CD14-positive monocyte (primary cell): ENCODE results near the gene CCDC93. TPM values are rescaled to one million over a fixed set of nuclear protein-coding genes. Genes with fewer than 3 reads are reported as not detected.

Experiments
- DNase-seq, 3 donors: peaks; one replicate each; pipeline ENCODE4 v3.0.0-alpha.2; 2011 to 2022
- H2AFZ ChIP-seq: 2 replicates; pipeline ENCODE4 v1.6.0; 2012; ENCODE audit warnings: mild to moderate bottlenecking, low read depth, low read length, inconsistent platforms; ENCODE audit not compliant: insufficient read depth, poor library complexity, severe bottlenecking
- H3K27ac ChIP-seq, 2 donors: 1 replicate in 1 of 2; 2 replicates in 1 of 2; pipeline ENCODE4 v1.5.1; 2012 to 2013; ENCODE audit warnings: low read length in 2 of 2, control low read depth in 1 of 2, inconsistent platforms in 1 of 2, low read depth in 1 of 2, mild to moderate bottlenecking in 1 of 2
- H3K27me3 ChIP-seq, 2 donors: one replicate each; pipeline versions ENCODE4 v1.6.0 to v1.6.1; 2011 to 2013; ENCODE audit warnings: low read length in 2 of 2; ENCODE audit not compliant: control insufficient read depth in 2 of 2, insufficient read depth in 2 of 2
- H3K36me3 ChIP-seq, 2 donors: replicated peaks in 1 of 2; 1 replicate in 1 of 2; 2 replicates in 1 of 2; pipeline versions ENCODE4 v1.5.1 to v1.6.1; 2012 to 2013; ENCODE audit warnings: low read length in 2 of 2, control low read depth in 1 of 2, inconsistent platforms in 1 of 2, mild to moderate bottlenecking in 1 of 2; ENCODE audit not compliant: insufficient read depth in 2 of 2, control insufficient read depth in 1 of 2
- H3K4me1 ChIP-seq, 2 donors: 1 replicate in 1 of 2; 2 replicates in 1 of 2; pipeline versions ENCODE4 v1.5.1 to v1.6.1; 2012 to 2013; ENCODE audit warnings: low read length in 2 of 2, control low read depth in 1 of 2, inconsistent platforms in 1 of 2, mild to moderate bottlenecking in 1 of 2, moderate library complexity in 1 of 2; ENCODE audit not compliant: insufficient read depth in 2 of 2, control insufficient read depth in 1 of 2
- H3K4me2 ChIP-seq: replicated peaks from 2 replicates; pipeline ENCODE3; 2012; ENCODE audit warnings: low read length, moderate library complexity, mild to moderate bottlenecking; ENCODE audit not compliant: poor library complexity, severe bottlenecking; ENCODE audit errors: extremely low read depth
- H3K4me3 ChIP-seq, 3 experiments: fragments of 200-600 bp in 1 of 3; sonication (generic) in 1 of 3; replicated peaks in 1 of 3; 1 replicate in 2 of 3; 2 replicates in 1 of 3; pipeline ENCODE4 v1.5.1; 2011 to 2013; ENCODE audit warnings: low read length in 3 of 3, mild to moderate bottlenecking in 3 of 3, control low read depth in 2 of 3, low read depth in 2 of 3, inconsistent platforms in 1 of 3, moderate library complexity in 1 of 3
- H3K79me2 ChIP-seq: 2 replicates; pipeline ENCODE4 v1.6.0; 2012; ENCODE audit warnings: mild to moderate bottlenecking, control low read depth, inconsistent platforms, low read length, moderate library complexity; ENCODE audit not compliant: insufficient read depth
- H3K9ac ChIP-seq: 2 replicates; pipeline ENCODE4 v1.6.0; 2017; ENCODE audit warnings: low read length, mild to moderate bottlenecking; ENCODE audit not compliant: insufficient read depth, poor library complexity, severe bottlenecking
- H3K9me3 ChIP-seq, 2 donors: replicated peaks in 1 of 2; 1 replicate in 1 of 2; 2 replicates in 1 of 2; pipeline versions ENCODE4 v1.5.1 to v1.6.1; 2012 to 2013; ENCODE audit warnings: low read length in 2 of 2, control low read depth in 1 of 2; ENCODE audit not compliant: control insufficient read depth in 1 of 2, insufficient read depth in 1 of 2
- H4K20me1 ChIP-seq: 2 replicates; pipeline ENCODE4 v1.6.0; 2012; ENCODE audit warnings: mild to moderate bottlenecking, low read length, control low read depth, moderate library complexity; ENCODE audit not compliant: insufficient read depth
- H3K27ac Mint-ChIP-seq, 7 donors: one replicate each; pipeline ENCODE4 v1.8.0; 2020; ENCODE audit warnings: mild to moderate bottlenecking in 7 of 7, mixed read lengths in 7 of 7, moderate library complexity in 6 of 7, inconsistent platforms in 2 of 7
- H3K27me3 Mint-ChIP-seq, 3 donors: one replicate each; pipeline ENCODE4 v1.8.0; 2021 to 2022; ENCODE audit warnings: low read depth in 3 of 3, mild to moderate bottlenecking in 3 of 3, mixed read lengths in 3 of 3, moderate library complexity in 3 of 3, inconsistent platforms in 1 of 3
- H3K36me3 Mint-ChIP-seq, 2 donors: one replicate each; pipeline ENCODE4 v1.8.0; 2020; ENCODE audit warnings: mixed read lengths in 2 of 2, inconsistent platforms in 1 of 2, mild to moderate bottlenecking in 1 of 2
- H3K4me1 Mint-ChIP-seq: one replicate; pipeline ENCODE4 v1.8.0; 2020; ENCODE audit warnings: mild to moderate bottlenecking, mixed read lengths
- H3K4me3 Mint-ChIP-seq, 2 donors: one replicate each; pipeline ENCODE4 v1.8.0; 2020; ENCODE audit warnings: mild to moderate bottlenecking in 2 of 2, mixed read lengths in 2 of 2, moderate library complexity in 1 of 2
- H3K9me3 Mint-ChIP-seq, 7 donors: one replicate each; pipeline ENCODE4 v1.8.0; 2020 to 2022; ENCODE audit warnings: mixed read lengths in 7 of 7, mild to moderate bottlenecking in 6 of 7, moderate library complexity in 6 of 7, inconsistent platforms in 2 of 7
- WGBS: methylation state at CpG from one replicate; pipeline ENCODE4 v1.1.5; 2013; ENCODE audit warnings: missing lambda C conversion rate; ENCODE audit not compliant: insufficient coverage; 5-methylcytosine and 5-hydroxymethylcytosine counted together
- intact Hi-C, 2 donors: fragments of 100-400 bp; cut with micrococcal nuclease; formaldehyde crosslinking; loops; one replicate each; pipeline versions ENCODE4 v1.15.0 to v1.15.1; 2023
- polyA plus RNA-seq, 3 donors: library from polyadenylated mRNA; depleted of rRNA in 1 of 3; unstranded in 2 of 3; stranded (reverse) in 1 of 3; fragments of 300-500 nt in 2 of 3; fragments of >200 nt in 1 of 3; fragmentation: Illumina TruSeq in 2 of 3; gene quantifications; 1 replicate in 2 of 3; 2 replicates in 1 of 3; pipeline ENCODE4 v1.2.3, GENCODE V29; 2012 to 2021
- TF ChIP-seq, protein P1 (sequence below): fragments of 200-600 bp; IDR thresholded peaks from one replicate; pipeline ENCODE4 v1.8.0; 2022; ENCODE audit warnings: antibody characterized with exemption, mild to moderate bottlenecking

The CCDC93 gene
- polyA plus RNA-seq, 3 donors: 2.5 to 20.7 (median 5.8) TPM

- TF ChIP-seq, protein P1, sequence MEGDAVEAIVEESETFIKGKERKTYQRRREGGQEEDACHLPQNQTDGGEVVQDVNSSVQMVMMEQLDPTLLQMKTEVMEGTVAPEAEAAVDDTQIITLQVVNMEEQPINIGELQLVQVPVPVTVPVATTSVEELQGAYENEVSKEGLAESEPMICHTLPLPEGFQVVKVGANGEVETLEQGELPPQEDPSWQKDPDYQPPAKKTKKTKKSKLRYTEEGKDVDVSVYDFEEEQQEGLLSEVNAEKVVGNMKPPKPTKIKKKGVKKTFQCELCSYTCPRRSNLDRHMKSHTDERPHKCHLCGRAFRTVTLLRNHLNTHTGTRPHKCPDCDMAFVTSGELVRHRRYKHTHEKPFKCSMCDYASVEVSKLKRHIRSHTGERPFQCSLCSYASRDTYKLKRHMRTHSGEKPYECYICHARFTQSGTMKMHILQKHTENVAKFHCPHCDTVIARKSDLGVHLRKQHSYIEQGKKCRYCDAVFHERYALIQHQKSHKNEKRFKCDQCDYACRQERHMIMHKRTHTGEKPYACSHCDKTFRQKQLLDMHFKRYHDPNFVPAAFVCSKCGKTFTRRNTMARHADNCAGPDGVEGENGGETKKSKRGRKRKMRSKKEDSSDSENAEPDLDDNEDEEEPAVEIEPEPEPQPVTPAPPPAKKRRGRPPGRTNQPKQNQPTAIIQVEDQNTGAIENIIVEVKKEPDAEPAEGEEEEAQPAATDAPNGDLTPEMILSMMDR: no peak
- H3K27ac Mint-ChIP-seq: no peak overlapping the region
- Histone ChIP-seq H4K20me1 (no peaks in the 10 kb centered on the region), H3K9me3 (no peaks in the 10 kb centered on the region), H3K27ac (no peak overlapping the region), H3K9ac (no peak overlapping the region), H3K4me3 (no peak overlapping the region), H2AFZ (no peak overlapping the region), H3K4me2 (no peak overlapping the region), H3K4me1 (peaks cover 19 to 30% of the 10 kb centered on the region in 2 donors), H3K27me3 (peaks cover 0 to 5% of the 10 kb centered on the region in 2 donors), H3K79me2 (no peaks in the 10 kb centered on the region), H3K36me3 (no peaks in the 10 kb centered on the region)
- peaks cover 21% of the 10 kb centered on the region for H3K4me1 Mint-ChIP-seq
- no peak overlapping the region for H3K4me3 Mint-ChIP-seq
- intact Hi-C loops: loop anchor here in 1 of 2 donors (10.0 kb wide), 1 partner anchor 810 kb away; no protein-coding TSS in a partner anchor
- H3K27me3 Mint-ChIP-seq: peaks cover 13 to 23% (median 16%) of the 10 kb centered on the region in 3 donors
- WGBS: no CpG with 5 or more reads among the region's 1 CpG
- no peaks in the 10 kb centered on the region for H3K36me3 Mint-ChIP-seq
- no peaks in the 10 kb centered on the region for H3K9me3 Mint-ChIP-seq
- DNase-seq: no peak
Measured at GRCh38 chr2:118045286-118045685, 31.4 kb upstream of the CCDC93 start.

- no peak overlapping the region for H3K4me3 ChIP-seq
- no peaks in the 10 kb centered on the region for H3K79me2 ChIP-seq
- no peak overlapping the region for H3K4me2 ChIP-seq
- Mint-ChIP-seq H3K9me3 (peaks cover 0 to under 1% (median 0%) of the 10 kb centered on the region in 7 donors), H3K36me3 (no peaks in the 10 kb centered on the region), H3K27me3 (peaks cover 14 to 23% (median 17%) of the 10 kb centered on the region in 3 donors), H3K4me3 (no peak overlapping the region), H3K4me1 (peaks cover 18% of the 10 kb centered on the region), H3K27ac (no peak overlapping the region)
- no peaks in the 10 kb centered on the region for H4K20me1 ChIP-seq
- no peaks in the 10 kb centered on the region for H3K9me3 ChIP-seq
- DNase-seq: no peak
- H3K27ac ChIP-seq: no peak overlapping the region
- peaks cover 0 to 5% of the 10 kb centered on the region in 2 donors for H3K27me3 ChIP-seq
- no peak overlapping the region for H3K9ac ChIP-seq
- TF ChIP-seq, protein P1: no peak
- peaks cover 15 to 26% of the 10 kb centered on the region in 2 donors for H3K4me1 ChIP-seq
- intact Hi-C loops: loop anchor here in 1 of 2 donors (10.0 kb wide), 1 partner anchor 810 kb away; no protein-coding TSS in a partner anchor
- H3K36me3 ChIP-seq: no peaks in the 10 kb centered on the region
- H2AFZ ChIP-seq: no peak overlapping the region
- no CpG with 5 or more reads among the region's 2 CpGs for WGBS
Measured at GRCh38 chr2:118044854-118045253, 31.0 kb upstream of the CCDC93 start.
